GM21723 (cell line): ENCODE results near the gene ARL14.

ENCODE experiments used
- ATAC-seq: cut with Tn5 transposase; IDR thresholded peaks from one replicate; pipeline ENCODE4 v1.9.1; 2021; ENCODE audit warnings: mild to moderate bottlenecking, moderate library complexity; ENCODE audit not compliant: unreplicated experiment

The ARL14 gene

DNA sequence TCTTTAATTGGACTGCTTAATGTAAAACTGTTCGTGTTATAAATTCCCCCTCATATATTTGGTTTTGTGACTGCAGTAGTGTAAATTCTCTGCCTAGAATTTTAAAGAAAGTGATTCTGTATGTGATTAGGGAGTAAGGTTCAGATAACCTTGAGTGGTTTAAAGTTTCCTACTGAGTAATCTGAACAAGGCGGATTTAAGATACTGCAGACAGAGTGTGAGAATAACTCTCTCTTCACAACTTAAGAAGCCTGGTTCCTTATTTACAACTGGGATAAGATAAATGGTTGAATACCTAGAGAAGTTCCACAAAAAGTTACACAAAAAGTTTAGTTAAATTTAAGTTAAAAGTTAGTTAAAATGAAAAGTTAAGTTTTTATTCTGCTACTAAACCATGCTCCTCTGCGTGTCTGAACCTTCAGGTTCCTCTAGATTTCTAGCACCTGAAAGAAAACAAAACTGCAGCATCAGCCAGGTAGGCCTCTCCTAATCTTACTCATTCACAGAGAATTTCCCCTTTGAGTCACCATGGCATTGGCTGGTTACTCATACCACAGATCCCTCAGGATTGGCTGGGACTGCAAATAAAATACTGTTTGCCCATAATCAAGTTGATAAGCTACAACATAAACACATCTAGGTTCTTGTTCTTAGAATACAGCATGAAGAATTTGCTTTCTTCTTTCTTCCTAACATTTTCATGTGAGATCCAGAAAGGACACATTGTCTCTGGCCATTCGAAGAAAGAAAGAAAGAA lies at the start of gene ARL14:
Gene ARL14 (plus strand): TSS at position 614 of the 757 bp plus-strand sequence. CDS start 187 bp downstream, outside the sequence.
- no peak for ATAC-seq

DNA sequence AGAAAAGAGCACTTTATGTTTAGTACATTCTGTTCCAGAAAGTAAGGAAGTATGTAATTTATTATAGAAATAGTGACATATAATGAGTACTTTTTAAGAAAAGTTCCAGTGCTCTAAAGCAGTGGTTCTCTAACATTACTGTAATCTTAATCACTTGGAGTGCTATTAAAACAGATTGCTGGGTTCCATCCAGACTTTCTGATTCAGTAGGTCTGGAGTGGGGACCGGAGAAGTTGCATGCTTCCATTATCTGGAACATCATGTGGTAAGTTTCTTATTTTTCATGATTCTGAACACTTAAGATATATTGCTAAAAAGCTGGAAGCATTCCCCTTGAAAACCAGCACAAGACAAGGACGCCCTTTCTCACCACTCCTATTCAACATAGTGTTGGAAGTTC lies 47.5 kb upstream of the ARL14 start:
- no peak for ATAC-seq

DNA sequence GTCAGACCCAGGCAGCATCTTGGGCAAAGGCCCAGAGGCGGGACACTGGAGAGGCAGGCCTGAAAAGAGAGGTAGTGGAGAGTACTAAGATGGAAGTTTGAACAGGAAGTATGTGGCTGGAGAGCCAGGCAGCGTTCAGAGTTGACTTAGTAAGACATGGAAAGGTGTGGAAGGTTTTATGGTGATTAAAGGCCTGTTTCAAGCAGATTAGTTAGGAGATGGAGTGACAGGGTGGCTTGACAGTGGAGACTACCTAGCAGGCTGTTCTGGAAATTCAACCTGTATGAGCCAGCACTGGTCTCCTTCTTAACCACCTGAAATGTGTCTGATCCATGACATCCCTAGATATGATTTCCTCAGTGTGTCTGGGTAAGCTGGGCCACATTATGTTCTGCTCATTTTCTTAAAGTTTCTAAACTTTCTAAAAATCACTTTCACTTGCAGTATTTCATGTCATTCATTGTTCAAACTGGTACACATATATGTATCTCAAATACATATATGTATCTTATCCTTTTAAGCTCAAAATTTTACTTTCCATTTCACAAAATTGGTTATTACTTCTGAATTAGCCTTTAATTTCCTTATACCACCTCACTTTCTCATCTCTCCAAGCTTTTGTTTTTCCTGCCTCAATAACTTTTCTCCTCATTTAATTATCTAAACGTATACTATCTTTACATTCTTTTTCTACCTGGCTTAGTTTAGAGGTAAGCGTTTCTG lies 43.4 kb upstream of the ARL14 start:
- ATAC-seq, result no peak

DNA sequence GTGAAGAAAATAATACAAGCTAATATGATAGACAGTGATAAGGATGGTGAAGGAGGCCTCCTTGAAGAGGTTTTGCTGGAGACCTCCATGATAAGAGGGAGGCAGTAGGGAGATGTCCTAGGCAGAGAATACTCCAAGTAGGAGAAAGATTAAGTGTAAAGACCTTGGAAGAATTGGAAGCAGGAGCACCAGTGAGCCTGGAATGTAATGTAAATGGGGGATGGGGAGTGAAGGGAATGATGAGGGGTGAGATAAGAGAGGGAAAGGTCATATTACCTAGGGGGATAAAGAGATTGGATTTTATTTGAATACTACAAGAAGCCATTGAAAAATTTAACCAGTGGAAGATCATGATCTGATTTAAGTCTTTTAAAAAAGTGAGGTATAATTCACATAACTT lies 41.7 kb upstream of the ARL14 start:
- no peak for ATAC-seq

DNA sequence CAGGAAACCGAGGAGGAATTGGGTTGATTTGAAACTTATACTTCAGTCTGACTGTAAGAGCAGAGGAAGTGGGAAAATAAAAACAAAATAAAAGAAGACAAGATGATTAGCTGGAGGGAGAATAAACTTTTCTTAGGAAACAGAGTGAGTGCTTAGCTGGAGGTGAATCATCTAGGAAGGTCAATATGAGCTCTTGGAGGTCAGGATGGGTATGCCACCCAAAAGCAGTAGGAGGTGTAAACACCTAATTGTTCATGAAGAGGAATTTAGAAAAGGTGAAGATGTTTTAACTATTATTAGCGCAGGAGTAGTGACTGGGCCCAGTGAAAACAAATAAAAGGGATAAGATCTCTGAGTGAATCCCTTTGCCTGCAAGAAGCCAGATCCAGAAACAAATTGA lies 39.9 kb upstream of the ARL14 start:
- no peak for ATAC-seq

DNA sequence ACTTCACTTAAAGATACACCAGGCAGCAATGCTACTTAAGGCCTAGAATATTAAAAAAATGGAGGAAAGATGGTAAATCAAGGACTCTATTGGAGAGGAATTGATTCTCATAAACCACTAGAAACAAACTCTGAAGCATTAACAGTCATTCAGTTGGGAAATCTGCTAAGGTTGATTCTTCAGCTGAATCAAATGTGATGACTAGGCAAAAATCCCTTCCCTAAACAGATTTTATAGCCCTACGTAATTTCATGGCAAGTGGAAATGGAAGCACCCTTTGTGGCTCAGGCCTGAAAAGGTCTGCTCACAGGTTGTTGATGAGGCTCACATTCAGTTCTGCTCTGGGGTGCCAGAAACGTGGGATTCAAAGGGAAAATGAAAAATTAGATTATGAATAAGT lies 38.8 kb upstream of the ARL14 start:
- ATAC-seq, result no peak

DNA sequence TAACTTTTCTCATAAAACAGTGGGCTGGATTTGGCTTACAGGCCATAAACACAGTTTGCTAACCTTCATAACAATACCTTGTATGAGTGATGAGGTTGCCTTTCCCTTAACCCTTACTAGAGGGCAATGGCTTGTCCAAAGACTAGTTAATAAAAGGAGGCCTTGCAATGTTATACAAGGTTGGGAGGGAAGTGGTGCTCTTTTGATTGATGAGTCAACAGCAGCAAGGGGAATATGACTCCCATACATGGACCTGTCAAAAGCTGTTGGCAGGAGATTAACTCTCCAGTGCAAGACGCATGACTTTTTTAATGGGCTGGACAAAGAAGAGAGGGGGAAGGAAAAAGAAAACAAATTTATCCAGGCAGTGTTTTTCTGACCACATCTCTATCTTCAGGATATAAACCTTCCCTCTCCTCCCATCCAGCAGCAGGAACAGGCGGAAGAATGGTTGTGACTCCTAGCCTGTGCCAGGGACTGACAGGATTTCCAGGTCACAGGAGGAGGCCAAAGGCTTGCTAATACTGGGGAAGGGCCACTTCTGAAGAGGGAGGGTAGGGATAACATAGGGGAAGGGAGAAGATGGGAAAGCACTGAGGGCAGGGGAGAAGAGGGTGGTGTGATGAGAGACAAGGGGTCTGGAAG lies 35.2 kb upstream of the ARL14 start:
- ATAC-seq, result no peak

DNA sequence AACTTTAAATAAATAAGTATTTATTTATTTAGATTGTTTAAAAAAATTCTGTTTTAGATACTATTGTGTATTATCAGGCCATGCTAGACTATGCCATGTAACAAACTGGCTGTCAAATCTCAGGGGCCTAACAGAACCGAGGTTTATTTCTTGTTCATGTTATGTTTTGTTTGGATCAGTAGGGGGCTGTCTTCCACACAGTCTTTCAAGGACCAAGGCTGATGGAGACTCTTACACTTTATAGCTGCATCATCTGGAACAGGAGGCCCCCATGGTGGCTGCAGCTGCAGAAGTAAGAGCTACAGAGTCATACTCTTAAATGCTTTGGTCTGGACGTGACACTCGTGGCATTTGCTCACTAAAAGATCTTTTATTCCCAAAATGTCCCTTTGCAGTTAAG lies 33.0 kb upstream of the ARL14 start:
- no peak for ATAC-seq

DNA sequence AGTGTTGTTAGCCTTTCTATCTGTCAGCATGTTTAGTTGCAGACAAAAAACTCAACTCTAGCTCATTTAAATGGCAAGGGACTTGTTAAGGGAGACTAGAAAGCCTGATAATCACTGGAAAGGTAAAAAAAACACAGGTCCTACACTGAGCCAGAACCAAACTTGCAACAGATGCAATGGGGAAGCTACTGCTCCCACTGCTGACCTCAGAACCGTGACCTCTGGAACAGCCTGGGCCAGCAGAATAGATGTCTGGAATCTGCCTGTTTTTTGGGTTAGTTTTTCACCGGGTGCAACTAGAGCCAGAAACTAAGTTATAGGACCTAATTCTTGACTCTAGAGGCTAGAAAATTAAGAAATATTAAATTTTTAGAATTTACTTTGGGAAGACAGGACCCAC lies 32.5 kb upstream of the ARL14 start:
- no peak for ATAC-seq

DNA sequence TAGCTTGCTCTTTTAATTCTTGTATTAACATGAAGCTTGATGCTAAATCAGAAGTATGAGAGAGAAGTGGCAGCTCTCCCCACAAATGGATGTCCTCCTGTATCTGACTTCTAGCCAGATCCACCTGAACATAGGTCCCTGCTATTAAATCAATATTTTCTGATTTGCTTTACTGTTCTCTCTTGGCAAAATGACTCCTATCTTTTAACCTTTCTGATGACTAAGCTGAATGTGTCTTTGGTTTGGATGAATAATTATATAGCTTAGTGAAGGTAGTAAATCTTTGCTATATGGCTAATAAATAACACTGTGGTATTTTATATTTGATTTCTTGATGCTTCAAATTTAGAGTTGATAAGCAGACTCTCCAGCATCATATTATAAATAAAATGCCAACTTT lies 28.3 kb upstream of the ARL14 start:
- ATAC-seq, result no peak

DNA sequence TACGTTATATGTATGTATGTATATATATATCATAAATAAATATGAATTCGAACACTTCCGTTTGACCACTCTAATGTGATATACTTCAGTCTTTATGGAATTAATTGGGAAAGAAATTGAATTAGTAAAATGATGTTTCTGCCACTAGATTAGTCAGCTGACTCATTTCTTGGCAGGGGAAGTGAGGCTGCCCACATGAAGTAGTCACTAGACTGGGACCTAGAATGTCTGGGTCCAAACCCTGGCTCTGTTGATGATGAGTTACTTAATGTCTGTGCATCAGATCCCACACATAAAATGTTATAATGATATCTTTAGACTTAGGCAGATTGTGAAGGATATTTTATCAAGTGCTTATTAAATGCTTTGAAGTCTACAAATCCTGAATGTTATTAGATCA lies 27.4 kb upstream of the ARL14 start:
- ATAC-seq, result no peak

DNA sequence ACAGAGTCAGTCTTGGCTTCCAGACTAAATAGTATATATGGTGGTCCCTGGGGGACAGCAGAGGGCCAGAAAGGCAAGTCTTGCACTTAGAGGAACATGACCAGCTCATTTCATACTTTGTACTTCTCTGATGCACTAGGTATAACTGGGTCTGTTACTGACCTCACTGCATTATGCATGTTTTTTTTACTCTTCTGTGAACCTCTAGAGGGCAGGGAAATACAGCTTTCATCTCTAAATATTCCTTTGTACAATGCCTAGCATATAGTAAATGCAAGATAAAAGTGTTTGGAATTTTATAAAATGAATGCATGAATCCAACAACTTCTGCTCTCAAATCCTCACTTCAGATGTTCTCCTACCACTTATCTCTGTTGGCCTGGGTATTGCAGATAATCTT lies 23.4 kb upstream of the ARL14 start:
- no peak for ATAC-seq

DNA sequence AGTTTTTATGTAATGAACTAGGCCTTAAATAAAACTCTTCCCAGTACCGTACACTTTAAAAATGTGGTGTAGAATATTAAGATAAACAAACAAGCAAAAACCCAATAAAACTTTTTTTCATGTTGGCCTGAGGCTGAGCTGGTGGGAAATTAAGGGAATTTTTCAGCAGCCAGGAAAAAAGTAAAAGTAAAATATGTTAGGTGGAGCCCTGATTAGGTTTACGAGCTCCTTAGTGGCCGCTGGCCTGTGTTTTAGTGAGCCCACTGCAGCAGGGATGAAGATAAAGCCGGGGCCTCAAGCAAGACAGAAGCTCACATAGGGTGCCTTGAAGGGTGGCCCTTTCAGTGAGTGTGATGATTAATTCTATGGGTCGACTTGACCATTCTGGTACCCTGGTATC lies 16.1 kb upstream of the ARL14 start:
- ATAC-seq, result no peak

DNA sequence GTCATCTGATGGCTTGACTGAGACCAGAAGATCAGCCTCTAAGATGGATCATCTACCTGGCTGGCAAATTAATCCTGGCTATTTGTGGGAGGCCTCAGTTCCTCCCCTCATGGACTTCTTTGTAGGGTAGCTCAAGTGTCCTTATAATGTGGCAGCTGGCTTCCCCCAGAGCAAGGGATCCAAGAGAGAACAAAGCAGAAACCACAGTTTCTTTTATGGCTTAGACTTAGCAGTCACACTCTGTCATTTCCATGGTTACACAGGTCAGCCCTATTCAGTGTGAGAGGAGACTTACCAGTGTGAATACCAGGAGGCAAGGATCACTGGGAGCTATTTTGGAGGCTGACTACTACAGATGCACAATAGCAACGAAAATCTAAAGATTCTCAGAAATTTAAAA lies 15.3 kb upstream of the ARL14 start:
- ATAC-seq, result no peak

DNA sequence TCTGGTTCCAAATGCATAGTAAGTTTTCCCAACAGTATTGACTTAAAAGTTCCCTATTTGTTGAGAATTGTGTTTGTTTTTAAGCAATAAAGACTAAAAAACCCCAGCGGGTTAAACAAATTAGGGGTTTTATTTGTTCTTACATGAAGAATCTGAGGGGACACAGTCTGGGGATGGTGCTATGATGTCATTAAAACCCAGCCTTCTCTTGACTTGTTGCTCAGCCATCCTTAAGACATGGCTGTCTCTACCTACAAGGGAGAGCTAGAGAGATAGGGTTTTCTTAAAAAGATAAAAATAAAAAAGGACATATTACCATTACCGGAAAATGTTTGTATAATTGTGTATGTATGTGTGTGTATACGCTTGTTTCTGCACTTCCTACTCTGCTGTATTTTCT lies 11.7 kb upstream of the ARL14 start:
- no peak for ATAC-seq

DNA sequence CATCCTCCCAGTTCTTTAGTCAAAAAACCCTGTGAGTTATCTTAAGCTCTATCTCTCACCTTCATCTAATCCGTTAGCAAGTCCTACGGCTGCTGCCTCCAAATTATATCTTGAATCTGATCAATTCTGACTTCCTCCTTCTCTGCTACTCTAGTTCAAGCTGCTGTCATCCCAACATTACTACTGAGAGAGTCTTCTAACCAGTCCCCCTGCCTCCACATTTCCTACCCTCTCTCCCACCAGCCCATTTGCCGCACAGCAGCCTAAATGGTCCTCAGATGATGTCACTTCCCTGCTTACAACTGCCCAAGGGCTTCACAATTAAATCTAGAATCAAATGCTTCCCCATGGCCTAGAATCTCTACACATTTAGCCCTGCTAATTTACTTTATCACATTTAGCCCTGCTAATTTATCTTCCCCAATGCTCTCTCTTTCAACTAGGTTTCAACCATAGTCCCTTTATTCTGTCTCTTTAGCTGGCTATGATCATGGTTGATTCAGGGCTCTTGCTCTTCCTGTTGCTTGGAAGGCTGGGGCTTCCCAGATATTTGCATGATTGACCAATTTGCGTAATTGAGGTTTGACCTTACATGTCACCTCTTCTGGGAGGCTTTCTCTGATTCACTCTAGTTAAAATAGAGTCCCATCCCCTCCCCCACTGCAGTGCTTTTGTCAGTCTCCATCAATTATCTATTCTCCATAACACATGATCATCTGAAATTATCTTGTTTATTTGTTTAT lies 11.0 kb upstream of the ARL14 start:
- peak; percentile 89 for ATAC-seq

DNA sequence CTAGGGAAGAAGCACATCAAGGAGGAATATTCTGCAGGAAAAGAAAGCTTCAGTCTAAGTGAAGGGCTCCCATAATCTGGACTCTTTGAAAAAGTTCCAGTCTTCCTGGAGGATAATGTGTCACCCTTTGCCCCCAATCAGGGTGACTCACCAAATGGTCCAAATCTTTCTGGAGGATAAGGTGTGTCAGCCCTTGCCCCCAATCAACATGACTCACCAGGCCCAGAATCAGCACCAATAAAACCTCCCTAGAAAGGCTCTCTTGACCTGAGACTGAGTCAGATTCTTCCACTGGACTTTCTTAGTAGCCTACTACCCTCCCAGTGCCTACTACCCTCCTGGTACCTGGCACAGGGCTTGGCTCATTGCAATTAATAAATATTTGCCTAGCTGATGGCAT lies 9.5 kb upstream of the ARL14 start:
- ATAC-seq, result no peak

DNA sequence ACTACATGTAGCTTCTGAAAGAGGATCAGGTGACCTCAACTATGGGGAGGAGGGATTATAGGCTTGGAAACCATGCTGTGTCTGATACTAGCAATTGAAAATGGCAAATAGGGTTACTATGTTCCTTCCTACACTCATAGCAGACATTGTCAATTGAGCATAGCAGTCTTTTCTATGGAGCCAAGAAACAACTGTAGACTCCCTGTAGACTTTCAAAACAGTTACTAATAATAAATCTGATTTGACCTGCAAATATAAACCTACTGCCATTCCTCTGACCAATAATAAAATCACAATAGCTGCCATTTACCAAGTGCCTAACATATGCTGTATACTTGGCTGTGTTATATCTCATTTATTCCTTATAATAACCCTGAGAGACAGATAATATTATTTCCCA lies 8.5 kb upstream of the ARL14 start:
- ATAC-seq, result no peak

DNA sequence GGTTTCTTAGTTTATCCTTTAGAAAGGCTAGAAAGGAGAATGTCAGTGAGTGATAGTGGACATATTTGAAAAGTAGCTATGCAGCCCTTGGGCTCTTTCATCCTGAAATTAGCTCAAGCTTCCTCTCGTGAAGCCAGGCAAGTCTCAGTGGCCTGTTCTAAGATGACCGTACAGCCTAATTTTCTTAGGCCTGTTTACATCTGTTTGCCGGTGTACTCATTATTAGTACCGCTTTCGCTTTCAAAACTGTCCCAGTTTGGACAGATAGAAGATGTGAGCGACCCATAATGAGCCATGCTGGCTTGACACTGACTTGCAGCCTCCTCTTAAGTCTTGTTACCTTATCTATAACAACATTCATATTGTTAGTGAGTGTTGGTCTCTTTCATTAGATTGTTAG lies 5.7 kb upstream of the ARL14 start:
- peak; percentile 94 for ATAC-seq

DNA sequence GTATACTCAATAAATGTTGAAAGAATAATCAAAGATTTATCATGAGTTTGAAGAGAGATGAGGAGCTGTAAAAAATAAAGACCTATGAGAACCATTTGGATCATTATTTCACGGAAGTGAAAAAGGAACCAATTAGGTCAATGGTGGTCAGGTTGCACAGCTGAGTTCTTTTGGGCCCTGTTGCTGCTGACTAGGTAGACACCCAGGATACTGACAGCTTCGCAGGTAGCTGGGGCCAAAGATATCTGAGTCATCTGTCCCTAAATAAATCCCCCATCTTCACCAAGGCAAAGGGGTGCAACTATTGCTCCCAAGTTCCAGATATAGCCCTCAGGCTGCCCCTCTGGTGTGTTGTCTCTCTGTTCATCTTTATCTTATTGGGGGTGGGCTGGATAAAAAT lies 5.0 kb upstream of the ARL14 start:
- ATAC-seq, result no peak

DNA sequence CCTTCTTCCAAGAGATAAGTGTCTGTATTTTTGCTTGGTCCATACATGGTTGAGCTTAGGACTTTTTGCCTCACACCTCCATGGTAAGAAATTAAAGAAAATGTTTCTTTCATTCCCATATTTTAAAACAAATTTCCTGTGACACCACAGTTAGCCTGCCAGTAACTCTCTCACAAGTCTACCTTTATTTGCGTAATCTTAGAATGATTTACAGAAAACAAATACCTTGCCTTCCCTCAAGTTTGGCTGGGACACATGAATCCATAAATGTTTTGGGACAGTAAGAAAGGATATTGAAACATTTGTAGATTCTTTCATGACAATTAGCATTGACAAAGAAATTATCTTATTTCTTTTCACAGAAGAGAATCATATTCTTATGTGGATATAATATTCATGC lies 3.8 kb upstream of the ARL14 start:
- ATAC-seq, result no peak
